Measurements from ENCODE around the gene TUBB4B.

Gene TUBB4B

GRCh38 chr9:137225699-137226331 lies 15.3 kb upstream of the TUBB4B start:
- no peak for TF ChIP-seq CTCF (IDR thresholded peaks at IDR 0.05; ENCODE audit: poor library complexity, severe bottlenecking)
- Histone ChIP-seq H3K4me1 (ENCODE audit: insufficient read depth, poor library complexity, severe bottlenecking) (peaks cover 32% of the 10 kb centered on the region), H3K9me3 (ENCODE audit: severe bottlenecking) (no peaks in the 10 kb centered on the region), H3K4me3 (ENCODE audit: severe bottlenecking) (no peak overlapping the region), H3K27me3 (ENCODE audit: insufficient read depth, poor library complexity, severe bottlenecking) (no peaks in the 10 kb centered on the region), H3K36me3 (ENCODE audit: low read depth) (no peaks in the 10 kb centered on the region), H3K27ac (ENCODE audit: poor library complexity, severe bottlenecking) (peak overlapping the region; percentile 92)
- ATAC-seq (ENCODE audit: low read depth) (no peak), DNase-seq (ENCODE audit: low spot score) (no peak)

GRCh38 chr9:137226338-137227053 lies 14.6 kb upstream of the TUBB4B start:
- no peak overlapping the region for H3K4me3 ChIP-seq (ENCODE audit: severe bottlenecking)
- no peaks in the 10 kb centered on the region for H3K9me3 ChIP-seq (ENCODE audit: severe bottlenecking)
- peak; percentile 95 for DNase-seq (ENCODE audit: low spot score)
- peaks cover 32% of the 10 kb centered on the region for H3K4me1 ChIP-seq (ENCODE audit: insufficient read depth, poor library complexity, severe bottlenecking)
- no peak for TF ChIP-seq CTCF (IDR thresholded peaks at IDR 0.05; ENCODE audit: poor library complexity, severe bottlenecking)
- H3K36me3 ChIP-seq (ENCODE audit: low read depth), result no peaks in the 10 kb centered on the region
- peak; percentile 59 for ATAC-seq (ENCODE audit: low read depth)
- H3K27ac ChIP-seq (ENCODE audit: poor library complexity, severe bottlenecking), result peak overlapping the region; percentile 92
- no peaks in the 10 kb centered on the region for H3K27me3 ChIP-seq (ENCODE audit: insufficient read depth, poor library complexity, severe bottlenecking)

- H3K36me3 ChIP-seq (ENCODE audit: low read depth), result no peaks in the 10 kb centered on the region
- DNase-seq (ENCODE audit: low spot score) (peak; percentile 91), ATAC-seq (ENCODE audit: low read depth) (peak; percentile 50)
- no peaks in the 10 kb centered on the region for H3K27me3 ChIP-seq (ENCODE audit: insufficient read depth, poor library complexity, severe bottlenecking)
- no peaks in the 10 kb centered on the region for H3K9me3 ChIP-seq (ENCODE audit: severe bottlenecking)
- no peak within 1 kb of the TSS for H3K4me3 ChIP-seq (ENCODE audit: severe bottlenecking)
- TF ChIP-seq CTCF (IDR thresholded peaks at IDR 0.05; ENCODE audit: poor library complexity, severe bottlenecking), result peak; percentile 88
- peaks cover 32% of the 10 kb centered on the region for H3K4me1 ChIP-seq (ENCODE audit: insufficient read depth, poor library complexity, severe bottlenecking)
- peak within 1 kb of the TSS; percentile 92 for H3K27ac ChIP-seq (ENCODE audit: poor library complexity, severe bottlenecking)
Measured at GRCh38 chr9:137227054-137227852, 13.8 kb upstream of the TUBB4B start, which contains the start of gene RNF224. RNF224 (plus strand) TSS chr9:137227502; CDS start chr9:137228336, 834 bp downstream.

GRCh38 chr9:137227853-137228505 lies 13.1 kb upstream of the TUBB4B start:
- H3K27me3 ChIP-seq (ENCODE audit: insufficient read depth, poor library complexity, severe bottlenecking), result no peaks in the 10 kb centered on the region
- DNase-seq (ENCODE audit: low spot score) (no peak), ATAC-seq (ENCODE audit: low read depth) (no peak)
- no peaks in the 10 kb centered on the region for H3K9me3 ChIP-seq (ENCODE audit: severe bottlenecking)
- H3K4me1 ChIP-seq (ENCODE audit: insufficient read depth, poor library complexity, severe bottlenecking), result peaks cover 32% of the 10 kb centered on the region
- H3K4me3 ChIP-seq (ENCODE audit: severe bottlenecking), result no peak overlapping the region
- peak overlapping the region; percentile 92 for H3K27ac ChIP-seq (ENCODE audit: poor library complexity, severe bottlenecking)
- H3K36me3 ChIP-seq (ENCODE audit: low read depth), result no peaks in the 10 kb centered on the region
- peak; percentile 46 for TF ChIP-seq CTCF (IDR thresholded peaks at IDR 0.05; ENCODE audit: poor library complexity, severe bottlenecking)
